Esophagus squamous epithelium (tissue), 5 donors: Measurements from ENCODE around the gene APOA1. TPM values are rescaled to one million over a fixed set of nuclear protein-coding genes. Genes with fewer than 3 reads are reported as not detected.

Experiments
- DNase-seq: peaks from one replicate; lab custom pipeline; 2025; lab: John Stamatoyannopoulos, UW
- H3K27ac ChIP-seq, 4 donors: fragments of 200-600 bp; sonication (generic); one replicate each; pipeline ENCODE4 v1.5.1; 2016 to 2019; ENCODE audit warnings: mild to moderate bottlenecking in 1 of 4
- H3K27me3 ChIP-seq, 4 donors: fragments of 200-600 bp; sonication (generic); 1 replicate in 3 of 4; 2 replicates in 1 of 4; pipeline versions ENCODE4 v1.5.1 to v1.6.0; 2017 to 2021; ENCODE audit warnings: antibody characterized with exemption in 1 of 4
- H3K36me3 ChIP-seq, 3 donors: fragments of 200-600 bp; sonication (generic); one replicate each; pipeline ENCODE4 v1.5.1; 2016 to 2019
- H3K4me1 ChIP-seq, 3 donors: fragments of 200-600 bp; sonication (generic); one replicate each; pipeline ENCODE4 v1.5.1; 2017 to 2019
- H3K4me3 ChIP-seq, 4 donors: fragments of 200-600 bp; sonication (generic); 1 replicate in 3 of 4; 2 replicates in 1 of 4; pipeline ENCODE4 v1.5.1; 2016 to 2019; ENCODE audit warnings: mild to moderate bottlenecking in 2 of 4, moderate library complexity in 1 of 4
- H3K9me3 ChIP-seq, 3 donors: fragments of 200-600 bp; sonication (generic); one replicate each; pipeline ENCODE4 v1.5.1; 2016 to 2019
- POLR2A ChIP-seq, 4 donors: fragments of 450-650 bp; IDR thresholded peaks; one replicate each; pipeline ENCODE4 v1.6.1; 2017; ENCODE audit warnings: antibody characterized with exemption in 4 of 4, mild to moderate bottlenecking in 4 of 4, moderate library complexity in 3 of 4
- WGBS, 2 donors: methylation state at CpG; one replicate each; pipeline ENCODE4 v1.1.5; 2018; 5-methylcytosine and 5-hydroxymethylcytosine counted together
- intact Hi-C: fragments of 100-400 bp; cut with DNase I; formaldehyde crosslinking; loops from one replicate; pipeline ENCODE4 v1.15.0; 2022
- total RNA-seq, 4 donors: library from RNA; depleted of rRNA; stranded (reverse); fragments of >200 nt; gene quantifications; one replicate each; pipeline ENCODE4 v1.1.0, GENCODE V29; 2016
- TF ChIP-seq, protein P1 (sequence below), 6 experiments: fragments of 450-650 bp in 4 of 6; fragments of 200-600 bp in 2 of 6; sonication (generic) in 2 of 6; IDR thresholded peaks; one replicate each; pipeline ENCODE4 v1.5.1; 2016 to 2019; ENCODE audit warnings: antibody characterized with exemption in 6 of 6, mild to moderate bottlenecking in 4 of 6, moderate library complexity in 4 of 6
- donor health status: DM: yes; HTN: yes; CAD: no.

APOA1 gene
- total RNA-seq, 4 donors from 2014 or later = not detected

GRCh38 chr11:116856423-116856822 is 19.0 kb upstream of the APOA1 start:
- TF ChIP-seq, protein P1, sequence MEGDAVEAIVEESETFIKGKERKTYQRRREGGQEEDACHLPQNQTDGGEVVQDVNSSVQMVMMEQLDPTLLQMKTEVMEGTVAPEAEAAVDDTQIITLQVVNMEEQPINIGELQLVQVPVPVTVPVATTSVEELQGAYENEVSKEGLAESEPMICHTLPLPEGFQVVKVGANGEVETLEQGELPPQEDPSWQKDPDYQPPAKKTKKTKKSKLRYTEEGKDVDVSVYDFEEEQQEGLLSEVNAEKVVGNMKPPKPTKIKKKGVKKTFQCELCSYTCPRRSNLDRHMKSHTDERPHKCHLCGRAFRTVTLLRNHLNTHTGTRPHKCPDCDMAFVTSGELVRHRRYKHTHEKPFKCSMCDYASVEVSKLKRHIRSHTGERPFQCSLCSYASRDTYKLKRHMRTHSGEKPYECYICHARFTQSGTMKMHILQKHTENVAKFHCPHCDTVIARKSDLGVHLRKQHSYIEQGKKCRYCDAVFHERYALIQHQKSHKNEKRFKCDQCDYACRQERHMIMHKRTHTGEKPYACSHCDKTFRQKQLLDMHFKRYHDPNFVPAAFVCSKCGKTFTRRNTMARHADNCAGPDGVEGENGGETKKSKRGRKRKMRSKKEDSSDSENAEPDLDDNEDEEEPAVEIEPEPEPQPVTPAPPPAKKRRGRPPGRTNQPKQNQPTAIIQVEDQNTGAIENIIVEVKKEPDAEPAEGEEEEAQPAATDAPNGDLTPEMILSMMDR (IDR thresholded peaks at IDR 0.05) = no peak
- no peak overlapping the region for H3K27ac ChIP-seq
- no peaks in the 10 kb centered on the region for H3K9me3 ChIP-seq
- peaks cover 16 to 39% (median 27%) of the 10 kb centered on the region in 3 donors for H3K4me1 ChIP-seq
- H3K4me3 ChIP-seq = no peak overlapping the region
- intact Hi-C loops = no loop called here
- no peaks in the 10 kb centered on the region for H3K27me3 ChIP-seq
- H3K36me3 ChIP-seq = peaks cover 9 to 78% (median 10%) of the 10 kb centered on the region in 3 donors
- WGBS, 2 donors = 80 to 91% methylated on average over 4 to 5 of the region's 5 CpGs
- no peak for DNase-seq

DNA sequence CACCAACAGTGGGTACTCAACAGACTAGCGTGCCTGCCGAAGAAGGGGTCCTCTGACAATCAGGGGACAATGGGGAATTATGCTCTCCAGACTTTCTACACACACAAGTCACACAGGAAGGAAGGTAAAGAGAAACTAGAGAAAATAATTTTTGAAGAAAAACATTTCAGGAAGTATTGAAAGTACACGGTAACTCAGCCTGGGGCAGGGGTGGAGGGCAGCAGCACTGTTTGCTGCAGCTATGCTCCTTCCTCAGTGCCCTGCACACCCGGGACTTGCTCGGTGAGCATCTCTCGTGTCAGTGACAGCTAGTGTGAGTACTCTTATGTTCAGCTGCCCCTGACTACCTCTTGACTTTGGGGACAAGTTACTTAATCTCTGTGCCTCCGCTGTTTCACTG is 18.0 kb upstream of the APOA1 start:
- intact Hi-C loops = no loop called here
- Histone ChIP-seq H3K36me3 (peaks cover 0 to 68% (median 4%) of the 10 kb centered on the region in 3 donors), H3K4me3 (no peak overlapping the region), H3K27ac (no peak overlapping the region), H3K4me1 (peaks cover 16 to 40% (median 27%) of the 10 kb centered on the region in 3 donors), H3K27me3 (no peaks in the 10 kb centered on the region), H3K9me3 (no peaks in the 10 kb centered on the region)
- no peak for TF ChIP-seq POLR2A (IDR thresholded peaks at IDR 0.05)
- TF ChIP-seq, protein P1 (IDR thresholded peaks at IDR 0.05) = no peak
- 70 to 81% methylated on average over 5 to 7 of the region's 7 CpGs for WGBS, 2 donors
- no peak for DNase-seq

DNA sequence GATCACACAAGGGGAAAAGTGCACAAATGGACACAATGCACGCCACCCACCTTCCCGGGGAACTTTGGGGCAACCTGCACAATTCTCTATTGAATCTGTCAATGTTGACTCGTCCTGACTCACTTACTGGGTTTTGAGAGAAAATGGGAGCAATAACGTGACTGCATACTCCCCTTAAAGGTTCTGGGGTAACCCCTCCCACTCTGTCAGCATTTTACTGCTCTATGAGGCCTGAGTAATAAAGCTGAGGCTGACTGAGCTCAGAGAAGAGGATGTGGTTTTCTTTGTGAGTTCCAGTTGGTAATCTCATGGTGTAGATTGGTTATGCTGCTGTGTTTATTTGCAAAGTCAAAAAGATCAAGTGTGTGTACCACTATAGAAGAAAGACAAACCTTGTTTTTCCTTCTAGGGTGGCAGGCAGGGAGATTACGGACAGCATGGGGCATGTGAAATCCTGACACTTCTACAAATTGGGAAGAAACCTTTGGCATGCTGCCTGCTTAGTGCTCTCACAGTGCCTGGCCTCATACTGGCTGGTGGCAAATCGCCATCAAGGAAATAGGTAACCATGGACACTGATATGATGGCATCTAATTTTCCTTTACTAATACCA is 16.1 kb upstream of the APOA1 start:
- Histone ChIP-seq H3K4me1 (peaks cover 16 to 40% (median 27%) of the 10 kb centered on the region in 3 donors), H3K9me3 (no peaks in the 10 kb centered on the region), H3K27me3 (no peaks in the 10 kb centered on the region), H3K27ac (peak overlapping the region; percentile 40 to 75 (median 66)), H3K4me3 (no peak overlapping the region), H3K36me3 (peaks cover 4 to 62% (median 6%) of the 10 kb centered on the region in 3 donors)
- WGBS, 2 donors = 28 to 37% methylated on average over 5 of the region's 6 CpGs
- TF ChIP-seq, protein P1 (IDR thresholded peaks at IDR 0.05) = no peak
- TF ChIP-seq POLR2A (IDR thresholded peaks at IDR 0.05) = no peak
- DNase-seq = no peak
- intact Hi-C loops = no loop called here

DNA sequence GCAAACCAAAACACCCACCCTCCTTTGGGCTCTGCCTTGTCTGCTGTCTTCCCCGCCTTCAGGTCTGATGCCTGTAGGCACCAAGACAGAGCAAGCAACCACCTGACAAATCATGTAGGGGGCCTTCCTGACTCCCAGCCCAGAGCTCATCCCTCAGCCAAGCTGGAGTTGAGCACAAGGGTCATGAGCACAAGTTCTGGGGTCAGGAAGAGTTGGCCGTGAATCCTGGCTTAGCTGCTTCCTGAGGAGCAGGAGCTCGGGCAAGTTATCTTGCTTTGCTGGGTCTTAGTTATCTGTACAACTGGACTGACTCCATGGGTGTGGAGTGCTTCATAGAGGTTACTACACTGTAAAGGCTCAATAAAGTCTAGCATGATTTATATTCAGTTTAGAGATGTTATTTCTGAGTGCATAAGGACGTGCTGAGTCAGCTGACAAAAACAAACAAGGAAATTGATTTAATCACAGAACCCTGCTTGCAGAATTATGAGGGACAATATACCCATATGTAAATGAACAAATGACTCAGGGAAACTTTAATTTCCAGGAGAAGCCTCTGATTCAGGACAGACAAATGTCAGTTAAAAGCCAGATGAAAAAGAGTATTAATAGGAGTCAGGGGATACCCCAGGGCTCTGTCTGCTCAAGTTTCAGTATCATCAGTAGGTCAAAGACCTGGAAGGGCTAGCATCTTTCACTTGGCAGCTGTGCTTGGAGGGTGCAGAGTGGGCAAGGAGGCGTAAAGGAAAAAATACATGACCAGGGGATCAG is 15.0 kb upstream of the APOA1 start:
- H3K4me3 ChIP-seq = no peak overlapping the region
- H3K36me3 ChIP-seq = peaks cover 4 to 62% (median 8%) of the 10 kb centered on the region in 3 donors
- H3K9me3 ChIP-seq = no peaks in the 10 kb centered on the region
- TF ChIP-seq, protein P1 (IDR thresholded peaks at IDR 0.05) = no peak
- TF ChIP-seq POLR2A (IDR thresholded peaks at IDR 0.05) = no peak
- H3K4me1 ChIP-seq = peaks cover 16 to 40% (median 27%) of the 10 kb centered on the region in 3 donors
- intact Hi-C loops = no loop called here
- WGBS, 2 donors = 17 to 36% methylated on average over 2 to 4 of the region's 5 CpGs
- DNase-seq = no peak
- H3K27ac ChIP-seq = peak overlapping the region; percentile 57 to 75 (median 66)
- no peaks in the 10 kb centered on the region for H3K27me3 ChIP-seq

- TF ChIP-seq, protein P1 (IDR thresholded peaks at IDR 0.05) = no peak
- TF ChIP-seq POLR2A (IDR thresholded peaks at IDR 0.05) = no peak
- no peaks in the 10 kb centered on the region for H3K27me3 ChIP-seq
These were observed 14.2 kb upstream of the APOA1 start for GRCh38 chr11:116851626-116852025.

More at GRCh38 chr11:116851626-116852025, 14.2 kb upstream of the APOA1 start:
- Histone ChIP-seq H3K4me3 (no peak overlapping the region), H3K27ac (peak overlapping the region in 1 of 4 donors; percentile 74), H3K36me3 (peaks cover 7 to 62% (median 11%) of the 10 kb centered on the region in 3 donors), H3K9me3 (no peaks in the 10 kb centered on the region), H3K4me1 (peaks cover 16 to 40% (median 27%) of the 10 kb centered on the region in 3 donors)
- intact Hi-C loops = no loop called here
- 64 to 80% methylated on average over 7 of the region's 7 CpGs for WGBS, 2 donors
- no peak for DNase-seq
